ENCODE data around the gene KLC4. TPM values are rescaled to one million over a fixed set of nuclear protein-coding genes. Genes with fewer than 3 reads are reported as not detected.

Gene KLC4
- total RNA-seq (2014; rRNA removed) (17.5 and 18.5 TPM in 2 replicates), Bru-seq, nascent RNA (percentile 60 among the genes with signal in this experiment), BruChase-seq, experiment 1, labeled RNA remaining after a 6-hour chase (percentile 73 among the genes with signal in this experiment), BruChase-seq, experiment 2, labeled RNA remaining after a 2-hour chase (percentile 71 among the genes with signal in this experiment)
- long read RNA-seq, transcript KLC4-202 (16 exons, 2,404 nt) = major isoform, 10 of 38 reads
- long read RNA-seq, partial matches to known transcripts = 13 of 38 reads
- long read RNA-seq, other reads (novel, unspliced or antisense) = 9 of 38 reads

- peak within 1 kb of the TSS; percentile 99 for H3K4me2 ChIP-seq (ENCODE audit: low read length)
- H2AFZ ChIP-seq (ENCODE audit: low read length) = peak within 1 kb of the TSS; percentile 98
- H3K27me3 ChIP-seq (ENCODE audit: low read length) = no peaks in the 10 kb centered on the region
- peak; percentile 86 for ATAC-seq
- H3K4me3 ChIP-seq (ENCODE audit: low read length) = peak within 1 kb of the TSS; percentile 91
- no peaks in the 10 kb centered on the region for H3F3A ChIP-seq (ENCODE audit: low read length, unreplicated experiment)
- CTCF ChIA-PET = no interaction called here
- BruUV-seq (replicated peaks) = no TSS peak
- TF ChIP-seq EZH2phosphoT487 (IDR thresholded peaks at IDR 0.05; ENCODE audit: borderline replicate concordance, low read length) = no peak
- TF ChIP-seq CTCF (conservative IDR thresholded peaks at IDR 0.05; ENCODE audit: low read depth, low read length) = no peak
- no peak for TF ChIP-seq EZH2 (IDR thresholded peaks at IDR 0.05; ENCODE audit: low read length, unreplicated experiment)
- H3K36me3 ChIP-seq (ENCODE audit: low read depth, low read length) = peaks cover 16% of the 10 kb centered on the region; the same call in 1 of the 2 replicates
- H3K9me2 ChIP-seq (replicated peaks; ENCODE audit: low read length) = no peaks in the 10 kb centered on the region
- peaks cover 23% of the 10 kb centered on the region for H3K4me1 ChIP-seq (ENCODE audit: insufficient read depth, low read length)
- no peaks in the 10 kb centered on the region for H3K9me3 ChIP-seq (ENCODE audit: low read length)
- peak within 1 kb of the TSS; percentile 93 for H3K9ac ChIP-seq (ENCODE audit: low read length)
- peaks cover 6% of the 10 kb centered on the region; the same call in 1 of the 2 replicates for H4K20me1 ChIP-seq (ENCODE audit: low read length)
- intact Hi-C loops (cut with micrococcal nuclease) = loop anchor here (1.0 kb wide), 1 partner anchor 112 kb away; the partner anchor contains the start of gene SRF
- DNase-seq = peak; percentile 99
- H3K79me2 ChIP-seq (ENCODE audit: low read length) = peaks cover 29% of the 10 kb centered on the region
- peak within 1 kb of the TSS; percentile 46 for H3K27ac ChIP-seq (ENCODE audit: low read length)
- POLR2A ChIA-PET (ENCODE audit: unreplicated experiment) = interaction anchor here (0.7 kb wide), 1 partner anchor 652 kb away, joined by 3 read pairs; no protein-coding TSS in a partner anchor
Observed at GRCh38 chr6:43059168-43060033, at the start of gene KLC4, which contains the start of gene MRPL2. Gene KLC4 (plus strand): TSS chr6:43059631. CDS start chr6:43061336, 1,705 bp downstream. Gene MRPL2 (minus strand): TSS chr6:43059434. CDS start chr6:43059381, 53 bp downstream.

- ATAC-seq (no peak), DNase-seq (no peak)
- Histone ChIP-seq H3K4me1 (ENCODE audit: insufficient read depth, low read length) (peaks cover 21% of the 10 kb centered on the region), H3K9me3 (ENCODE audit: low read length) (no peaks in the 10 kb centered on the region), H3K36me3 (ENCODE audit: low read depth, low read length) (peaks cover 25% of the 10 kb centered on the region), H3K9ac (ENCODE audit: low read length) (no peak overlapping the region), H2AFZ (ENCODE audit: low read length) (no peak overlapping the region), H3K4me3 (ENCODE audit: low read length) (no peak overlapping the region), H4K20me1 (ENCODE audit: low read length) (no peaks in the 10 kb centered on the region), H3K79me2 (ENCODE audit: low read length) (peaks cover 44% of the 10 kb centered on the region), H3K4me2 (ENCODE audit: low read length) (no peak overlapping the region), H3K27me3 (ENCODE audit: low read length) (no peaks in the 10 kb centered on the region), H3K9me2 (replicated peaks; ENCODE audit: low read length) (no peaks in the 10 kb centered on the region), H3K27ac (ENCODE audit: low read length) (no peak overlapping the region), H3F3A (ENCODE audit: low read length, unreplicated experiment) (no peaks in the 10 kb centered on the region)
- no TSS peak for BruUV-seq (replicated peaks)
- ChIA-PET CTCF (no interaction called here), POLR2A (ENCODE audit: unreplicated experiment) (interaction anchor here (0.6 kb wide), 1 partner anchor 27 kb away, joined by 3 read pairs; the partner anchor contains the start of gene PPP2R5D)
- TF ChIP-seq EZH2 (IDR thresholded peaks at IDR 0.05; ENCODE audit: low read length, unreplicated experiment) (no peak), CTCF (conservative IDR thresholded peaks at IDR 0.05; ENCODE audit: low read depth, low read length) (no peak), EZH2phosphoT487 (IDR thresholded peaks at IDR 0.05; ENCODE audit: borderline replicate concordance, low read length) (no peak)
- intact Hi-C loops (cut with micrococcal nuclease) = no loop called here
Observed at GRCh38 chr6:43011207-43011606, 48.2 kb upstream of the KLC4 start.

All from PC-3 (cell line).